Measurements from ENCODE around the gene RXRB.

RXRB gene

GRCh38 chr6:33211666-33212422, 11.4 kb upstream of the RXRB start:
- DNase-seq: no peak

- no peak for DNase-seq
Measured at GRCh38 chr6:33211136-33211535, 10.7 kb upstream of the RXRB start.

- no peak for DNase-seq
Measured at GRCh38 chr6:33209856-33210255, 9.4 kb upstream of the RXRB start.

- DNase-seq: peak; percentile 60
Measured at GRCh38 chr6:33208091-33208967, 7.9 kb upstream of the RXRB start, which contains the start of gene RING1. Gene RING1 (plus strand): TSS chr6:33208500. CDS start chr6:33208823, 323 bp downstream.

- DNase-seq: no peak
Measured at GRCh38 chr6:33207552-33208090, 7.2 kb upstream of the RXRB start.

GRCh38 chr6:33206864-33207551, 6.5 kb upstream of the RXRB start:
- no peak for DNase-seq

GRCh38 chr6:33206027-33206863, 5.8 kb upstream of the RXRB start:
- no peak for DNase-seq

- DNase-seq: peak; percentile 22
Measured at GRCh38 chr6:33205191-33206026, 4.9 kb upstream of the RXRB start.

GRCh38 chr6:33204415-33205190, 4.1 kb upstream of the RXRB start, which contains the start of gene HSD17B8:
Gene HSD17B8 (plus strand): TSS chr6:33204655. CDS start chr6:33204669, 14 bp downstream.
- peak; percentile 91 for DNase-seq

GRCh38 chr6:33204165-33204414, 3.6 kb upstream of the RXRB start:
- no peak for DNase-seq

GRCh38 chr6:33203443-33204164, 3.1 kb upstream of the RXRB start:
- no peak for DNase-seq

GRCh38 chr6:33202799-33203198, 2.3 kb upstream of the RXRB start:
- no peak for DNase-seq

- no peak for DNase-seq
Measured at GRCh38 chr6:33201935-33202334, 1.5 kb upstream of the RXRB start.

- no peak for DNase-seq
Measured at GRCh38 chr6:33201147-33201545, 681 bp upstream of the RXRB start.

GRCh38 chr6:33199687-33200218, 712 bp downstream of the RXRB start:
- peak; percentile 54 for DNase-seq

GRCh38 chr6:33198853-33199436, 1.5 kb downstream of the RXRB start:
- DNase-seq: no peak

GRCh38 chr6:33198159-33198852, 2.2 kb downstream of the RXRB start:
- DNase-seq: no peak

- DNase-seq: peak; percentile 67
Measured at GRCh38 chr6:33197431-33198048, 2.9 kb downstream of the RXRB start.
